HG02884 (cell line): ENCODE results near the gene ANKRD27.

ENCODE experiments used
- ATAC-seq: cut with Tn5 transposase; IDR thresholded peaks from one replicate; pipeline ENCODE4 v1.9.1; 2021; ENCODE audit warnings: mild to moderate bottlenecking, moderate library complexity; ENCODE audit not compliant: unreplicated experiment

The ANKRD27 gene

GRCh38 chr19:32563761-32564160 is 111.2 kb downstream of the ANKRD27 start:
- ATAC-seq = no peak

- ATAC-seq = no peak
Measured at GRCh38 chr19:32558607-32559228, 116.3 kb downstream of the ANKRD27 start.

- no peak for ATAC-seq
Measured at GRCh38 chr19:32555786-32556185, 119.2 kb downstream of the ANKRD27 start.

GRCh38 chr19:32550666-32551065 is 124.3 kb downstream of the ANKRD27 start:
- ATAC-seq = no peak
